Chondrocyte (in vitro differentiated cells): ENCODE data around the gene KAT6B. TPM values are rescaled to one million over a fixed set of nuclear protein-coding genes. Genes with fewer than 3 reads are reported as not detected.

Experiments used
- DNase-seq: peaks from one replicate; pipeline ENCODE4 v3.0.0; 2021; ENCODE audit warnings: mixed read lengths, low spot score
- H3K27ac Mint-ChIP-seq: one replicate; pipeline ENCODE4 v1.8.0; 2021; ENCODE audit warnings: mild to moderate bottlenecking, moderate library complexity, mixed read lengths; ENCODE audit not compliant: unreplicated experiment
- H3K27me3 Mint-ChIP-seq: 2 replicates; pipeline ENCODE4 v1.8.0; 2021; ENCODE audit warnings: low read depth, mixed read lengths
- H3K36me3 Mint-ChIP-seq: 2 replicates; pipeline ENCODE4 v1.8.0; 2021; ENCODE audit warnings: low read depth, mixed read lengths
- H3K4me1 Mint-ChIP-seq: 2 replicates; pipeline ENCODE4 v1.8.0; 2021; ENCODE audit warnings: low read depth, mild to moderate bottlenecking, mixed read lengths
- H3K4me3 Mint-ChIP-seq: one replicate; pipeline ENCODE4 v1.8.0; 2021; ENCODE audit warnings: mild to moderate bottlenecking, moderate library complexity, mixed read lengths; ENCODE audit not compliant: unreplicated experiment
- H3K9me3 Mint-ChIP-seq: 2 replicates; pipeline ENCODE4 v1.8.0; 2021; ENCODE audit warnings: low read depth, mixed read lengths
- CTCF ChIP-seq: fragments of 200-600 bp; sonication (generic); IDR thresholded peaks from 2 replicates; pipeline ENCODE4 v1.5.0; 2021; ENCODE audit warnings: antibody characterized with exemption, mild to moderate bottlenecking, moderate library complexity
- total RNA-seq: library from RNA; stranded (reverse); gene quantifications from 3 replicates; pipeline ENCODE4 v1.2.1, GENCODE V29; 2021

The KAT6B gene
- total RNA-seq, 1 donor from 2014 or later, result 20.8 TPM

DNA sequence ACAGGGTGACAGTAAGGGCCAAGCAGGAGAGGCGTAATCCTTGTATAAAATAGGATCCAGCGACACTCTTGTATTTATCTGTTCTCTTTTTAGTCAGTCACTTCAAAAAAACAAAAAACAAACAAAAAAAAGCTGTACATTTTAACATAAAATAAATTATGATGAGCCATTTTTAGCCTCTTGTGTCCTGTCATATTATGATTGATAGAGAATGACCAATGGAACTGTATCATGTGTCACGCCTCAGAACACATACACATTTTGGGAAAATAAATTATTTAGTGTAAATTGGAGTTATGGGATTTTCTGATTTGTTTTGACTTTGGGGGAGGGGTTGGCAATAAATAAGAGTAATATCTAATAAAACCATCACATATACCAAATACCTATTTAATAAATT is 205.7 kb downstream of the KAT6B start:
- no peak for DNase-seq
- Mint-ChIP-seq H3K27ac (no peak overlapping the region), H3K36me3 (peaks cover 24% of the 10 kb centered on the region), H3K9me3 (no peaks in the 10 kb centered on the region), H3K4me3 (no peak overlapping the region), H3K4me1 (no peaks in the 10 kb centered on the region), H3K27me3 (no peaks in the 10 kb centered on the region)
- TF ChIP-seq CTCF, result no peak

DNA sequence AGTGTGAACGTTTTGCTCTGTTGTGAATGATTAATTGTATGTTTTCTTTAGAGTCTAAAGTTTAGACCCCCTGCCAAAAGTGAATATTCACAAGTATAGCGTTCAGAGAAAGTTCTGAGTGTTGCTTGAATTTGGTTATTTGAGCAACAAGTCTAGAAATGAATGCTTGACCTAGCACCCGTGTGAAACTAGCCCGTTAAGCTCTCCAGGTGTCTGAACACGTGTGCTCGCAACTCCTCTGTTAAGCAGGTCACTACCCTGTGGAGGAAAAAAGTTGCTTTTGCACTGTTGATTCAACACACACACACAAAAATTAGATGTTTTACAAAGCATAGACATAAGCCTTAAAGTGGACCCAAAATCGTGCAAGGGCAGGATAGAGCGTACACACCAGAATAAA is 206.4 kb downstream of the KAT6B start:
- no peak overlapping the region for H3K27ac Mint-ChIP-seq
- no peaks in the 10 kb centered on the region for H3K9me3 Mint-ChIP-seq
- peaks cover 24% of the 10 kb centered on the region for H3K36me3 Mint-ChIP-seq
- H3K4me1 Mint-ChIP-seq, result no peaks in the 10 kb centered on the region
- TF ChIP-seq CTCF, result no peak
- no peaks in the 10 kb centered on the region for H3K27me3 Mint-ChIP-seq
- DNase-seq, result no peak
- H3K4me3 Mint-ChIP-seq, result no peak overlapping the region

DNA sequence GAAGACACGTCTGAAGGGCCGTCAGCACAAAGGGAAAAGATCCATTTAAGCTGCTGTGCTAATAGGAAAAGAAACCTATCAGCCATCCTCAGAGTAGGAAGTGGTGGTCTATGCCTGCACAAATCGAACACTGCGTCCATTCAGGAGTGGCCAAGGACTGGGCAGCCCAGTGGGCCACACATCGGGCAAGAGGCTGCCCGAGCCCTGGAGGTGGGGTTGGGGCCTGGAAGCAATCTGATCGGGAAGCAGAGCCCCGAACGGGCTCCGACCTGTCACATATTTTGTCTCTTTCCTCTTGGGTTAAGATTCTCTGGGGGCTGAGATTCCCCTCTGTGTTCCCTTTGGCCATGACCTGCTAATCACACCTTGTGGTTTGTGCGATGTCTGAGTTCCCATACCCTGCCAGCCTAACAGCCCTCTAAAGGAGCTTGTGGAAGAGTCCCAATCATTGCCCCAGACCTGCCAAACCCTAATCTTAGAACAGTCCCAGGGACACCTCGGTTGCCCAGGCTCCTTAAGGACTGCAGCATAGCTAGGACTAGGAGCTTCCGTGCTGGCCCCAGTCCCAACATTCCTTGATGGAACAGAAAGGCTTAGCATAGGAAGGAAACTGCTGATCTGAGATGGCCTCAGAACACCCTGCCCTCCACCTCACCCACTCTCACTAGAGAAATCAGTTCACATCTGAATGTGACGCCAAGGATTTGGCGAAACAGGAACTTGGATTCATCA is 207.2 kb downstream of the KAT6B start:
- TF ChIP-seq CTCF, result no peak
- Mint-ChIP-seq H3K4me1 (no peaks in the 10 kb centered on the region), H3K27ac (no peak overlapping the region), H3K36me3 (peaks cover 20% of the 10 kb centered on the region), H3K27me3 (no peaks in the 10 kb centered on the region), H3K4me3 (no peak overlapping the region), H3K9me3 (no peaks in the 10 kb centered on the region)
- no peak for DNase-seq

GRCh38 chr10:75034131-75034512 is 207.7 kb downstream of the KAT6B start:
- H3K36me3 Mint-ChIP-seq, result peaks cover 15% of the 10 kb centered on the region
- no peaks in the 10 kb centered on the region for H3K27me3 Mint-ChIP-seq
- no peaks in the 10 kb centered on the region for H3K9me3 Mint-ChIP-seq
- no peak overlapping the region for H3K4me3 Mint-ChIP-seq
- no peak overlapping the region for H3K27ac Mint-ChIP-seq
- no peaks in the 10 kb centered on the region for H3K4me1 Mint-ChIP-seq
- no peak for TF ChIP-seq CTCF
- DNase-seq, result no peak

GRCh38 chr10:75034714-75035258 is 208.4 kb downstream of the KAT6B start:
- Mint-ChIP-seq H3K27me3 (no peaks in the 10 kb centered on the region), H3K4me3 (no peak overlapping the region), H3K36me3 (peaks cover 9% of the 10 kb centered on the region), H3K27ac (no peak overlapping the region), H3K4me1 (no peaks in the 10 kb centered on the region), H3K9me3 (no peaks in the 10 kb centered on the region)
- DNase-seq, result no peak
- TF ChIP-seq CTCF, result no peak
